Endodermal cell (in vitro differentiated cells): Measurements from ENCODE around the gene PRDM16. TPM values are rescaled to one million over a fixed set of nuclear protein-coding genes. Genes with fewer than 3 reads are reported as not detected.

ENCODE experiments used
- DNase-seq: peaks from one replicate; pipeline ENCODE4 v3.0.0-alpha.2; 2017
- H3K27ac ChIP-seq: 2 replicates; pipeline ENCODE4 v1.5.1; 2013; ENCODE audit warnings: mild to moderate bottlenecking, low read depth, low read length, moderate library complexity
- H3K27me3 ChIP-seq: 2 replicates; pipeline ENCODE4 v1.6.1; 2013; ENCODE audit warnings: mild to moderate bottlenecking, low read length, moderate library complexity; ENCODE audit not compliant: insufficient read depth, control insufficient read depth, poor library complexity, severe bottlenecking
- H3K36me3 ChIP-seq: 2 replicates; pipeline ENCODE4 v1.7.0; 2013; ENCODE audit warnings: mild to moderate bottlenecking, low read length, moderate library complexity; ENCODE audit not compliant: control insufficient read depth, insufficient read depth
- H3K4me1 ChIP-seq: one replicate; pipeline ENCODE4 v1.7.0; 2013; ENCODE audit warnings: low read length; ENCODE audit not compliant: control insufficient read depth, insufficient read depth
- H3K4me3 ChIP-seq: 2 replicates; pipeline ENCODE4 v1.5.1; 2013; ENCODE audit warnings: mild to moderate bottlenecking, low read length, moderate library complexity
- H3K9ac ChIP-seq: 2 replicates; pipeline ENCODE4 v1.6.1; 2013; ENCODE audit warnings: mild to moderate bottlenecking, low read length, moderate library complexity; ENCODE audit not compliant: poor library complexity, severe bottlenecking; ENCODE audit errors: extremely low read depth
- H3K9me3 ChIP-seq: 2 replicates; pipeline ENCODE4 v1.6.1; 2013; ENCODE audit warnings: mild to moderate bottlenecking, low read length, moderate library complexity; ENCODE audit not compliant: control insufficient read depth
- H3K27ac Mint-ChIP-seq: 2 replicates; pipeline ENCODE4 v1.8.0; 2020; ENCODE audit warnings: mixed read lengths
- H3K27me3 Mint-ChIP-seq: 2 replicates; pipeline ENCODE4 v1.8.0; 2021; ENCODE audit warnings: mild to moderate bottlenecking, mixed read lengths; ENCODE audit not compliant: insufficient read depth
- H3K36me3 Mint-ChIP-seq: 2 replicates; pipeline ENCODE4 v1.8.0; 2020; ENCODE audit warnings: low read depth, mixed read lengths
- H3K4me1 Mint-ChIP-seq: 2 replicates; pipeline ENCODE4 v1.8.0; 2020; ENCODE audit warnings: mixed read lengths
- H3K4me3 Mint-ChIP-seq: 2 replicates; pipeline ENCODE4 v1.8.0; 2020; ENCODE audit warnings: mild to moderate bottlenecking, moderate library complexity, mixed read lengths
- H3K9me3 Mint-ChIP-seq: 2 replicates; pipeline ENCODE4 v1.8.0; 2020; ENCODE audit warnings: mild to moderate bottlenecking, mixed read lengths
- CTCF ChIP-seq: fragments of 200-600 bp; sonication (generic); conservative IDR thresholded peaks from 2 replicates; pipeline ENCODE4 v1.5.0; 2021; ENCODE audit warnings: antibody characterized with exemption, mild to moderate bottlenecking
- WGBS, 2 experiments: methylation state at CpG; one replicate each; pipeline versions ENCODE4 v1.1.5 to v1.1.7; 2013; ENCODE audit warnings: missing lambda C conversion rate in 2 of 2, mixed read lengths in 1 of 2; ENCODE audit not compliant: insufficient coverage in 1 of 2, insufficient read length in 1 of 2; 5-methylcytosine and 5-hydroxymethylcytosine counted together
- total RNA-seq, 2 donors: library from RNA; stranded (reverse); fragmentation: NEBNext Ultra II Directional in 1 of 2; extraction: Animal tissue kit (Norgen Biotek cat#: 25700) in 1 of 2; gene quantifications; 2 replicates in 1 of 2; 3 replicates in 1 of 2; pipeline ENCODE4 v1.2.1, GENCODE V29; 2021

PRDM16 gene
- total RNA-seq, 2 donors from 2014 or later, result 2.1 to 4.0 TPM

GRCh38 chr1:3174487-3175247 lies 105.7 kb downstream of the PRDM16 start:
- Mint-ChIP-seq H3K4me3 (no peak overlapping the region), H3K4me1 (no peaks in the 10 kb centered on the region), H3K36me3 (no peaks in the 10 kb centered on the region), H3K27me3 (peaks cover 2% of the 10 kb centered on the region), H3K9me3 (no peaks in the 10 kb centered on the region), H3K27ac (no peak overlapping the region)
- Histone ChIP-seq H3K4me3 (no peak overlapping the region), H3K27me3 (no peaks in the 10 kb centered on the region), H3K36me3 (no peaks in the 10 kb centered on the region), H3K27ac (no peak overlapping the region), H3K4me1 (no peaks in the 10 kb centered on the region), H3K9ac (no peak overlapping the region), H3K9me3 (no peaks in the 10 kb centered on the region)
- no peak for DNase-seq
- WGBS, 2 experiments, result 90 to 94% methylated on average over 13 to 22 of the region's 22 CpGs
- TF ChIP-seq CTCF, result no peak

GRCh38 chr1:3175486-3175885 lies 106.5 kb downstream of the PRDM16 start:
- no peak for TF ChIP-seq CTCF
- Histone ChIP-seq H3K9ac (no peak overlapping the region), H3K36me3 (no peaks in the 10 kb centered on the region), H3K27me3 (no peaks in the 10 kb centered on the region), H3K9me3 (no peaks in the 10 kb centered on the region), H3K4me1 (no peaks in the 10 kb centered on the region), H3K4me3 (no peak overlapping the region), H3K27ac (no peak overlapping the region)
- Mint-ChIP-seq H3K36me3 (no peaks in the 10 kb centered on the region), H3K27me3 (peaks cover 2% of the 10 kb centered on the region), H3K4me1 (no peaks in the 10 kb centered on the region), H3K27ac (no peak overlapping the region), H3K4me3 (no peak overlapping the region), H3K9me3 (no peaks in the 10 kb centered on the region)
- DNase-seq, result no peak
- 93% methylated on average over 6 to 8 of the region's 8 CpGs for WGBS, 2 experiments

- Histone ChIP-seq H3K4me1 (no peaks in the 10 kb centered on the region), H3K27ac (no peak overlapping the region), H3K36me3 (no peaks in the 10 kb centered on the region), H3K9me3 (peaks cover 2% of the 10 kb centered on the region), H3K27me3 (no peaks in the 10 kb centered on the region), H3K4me3 (no peak overlapping the region), H3K9ac (no peak overlapping the region)
- DNase-seq, result no peak
- no peak overlapping the region for H3K4me3 Mint-ChIP-seq
- no peak overlapping the region for H3K27ac Mint-ChIP-seq
- H3K4me1 Mint-ChIP-seq, result no peaks in the 10 kb centered on the region
- no peaks in the 10 kb centered on the region for H3K36me3 Mint-ChIP-seq
- no peak for TF ChIP-seq CTCF
- no peaks in the 10 kb centered on the region for H3K9me3 Mint-ChIP-seq
- H3K27me3 Mint-ChIP-seq, result peaks cover 2% of the 10 kb centered on the region
Measured at GRCh38 chr1:3176028-3176427, 107.0 kb downstream of the PRDM16 start.
